SU-DHL-6 (cell line): Measurements from ENCODE around the gene PRPF31.

Source experiments
- H2AFZ ChIP-seq: fragments of 200-600 bp; sonication (generic); 2 replicates; pipeline ENCODE4 v1.6.1; 2014; ENCODE audit warnings: low read depth, mild to moderate bottlenecking, moderate library complexity, mixed read lengths, antibody characterized with exemption, low read length; ENCODE audit not compliant: severe bottlenecking
- H3F3A ChIP-seq: fragments of 200-600 bp; shearing (Covaris generic); 2 replicates; pipeline ENCODE4 v1.6.0; 2016; ENCODE audit warnings: antibody characterized with exemption, mild to moderate bottlenecking; ENCODE audit not compliant: insufficient read depth
- H3K27ac ChIP-seq: fragments of 200-600 bp; sonication (generic); 2 replicates; pipeline ENCODE4 v1.5.1; 2016; ENCODE audit warnings: low read depth, mild to moderate bottlenecking, low read length, moderate library complexity, mixed read lengths
- H3K27me3 ChIP-seq: fragments of 200-600 bp; sonication (generic), shearing (Covaris generic); 2 replicates; pipeline ENCODE4 v1.6.0; 2014; ENCODE audit warnings: mild to moderate bottlenecking, low read length
- H3K36me3 ChIP-seq: fragments of 200-600 bp; sonication (generic); 2 replicates; pipeline ENCODE4 v1.6.1; 2014; ENCODE audit warnings: mild to moderate bottlenecking, low read length, mixed read lengths
- H3K4me2 ChIP-seq: fragments of 300-600, 200-600 bp; shearing (Covaris generic), sonication (generic); 2 replicates; pipeline ENCODE4 v1.6.0; 2014; ENCODE audit warnings: low read length, low read depth, mild to moderate bottlenecking; ENCODE audit not compliant: poor library complexity, severe bottlenecking
- H3K4me3 ChIP-seq: fragments of 200-600 bp; sonication (generic); 2 replicates; pipeline ENCODE4 v1.5.1; 2014; ENCODE audit warnings: antibody characterized with exemption, low read length, mild to moderate bottlenecking, mixed read lengths; ENCODE audit not compliant: insufficient read depth, poor library complexity, severe bottlenecking
- H3K79me2 ChIP-seq: fragments of 200-600 bp; sonication (generic); 2 replicates; pipeline ENCODE4 v1.6.1; 2014; ENCODE audit warnings: mild to moderate bottlenecking, low read length, moderate library complexity; ENCODE audit not compliant: insufficient read depth
- H3K9ac ChIP-seq: fragments of 200-600 bp; sonication (generic); 2 replicates; pipeline ENCODE4 v1.7.0; 2014; ENCODE audit warnings: mild to moderate bottlenecking, low read length
- H3K9me2 ChIP-seq: fragments of 200-600 bp; sonication (generic); replicated peaks from 2 replicates; pipeline ENCODE4 v1.6.1; 2014; ENCODE audit warnings: low read length; ENCODE audit not compliant: insufficient read depth
- H3K9me3 ChIP-seq: fragments of 200-600 bp; sonication (generic); 2 replicates; pipeline ENCODE4 v1.6.1; 2014; ENCODE audit warnings: low read length, mixed read lengths; ENCODE audit not compliant: insufficient read depth
- H4K20me1 ChIP-seq: fragments of 200-600 bp; sonication (generic); 2 replicates; pipeline ENCODE4 v1.6.1; 2014; ENCODE audit warnings: low read depth, mild to moderate bottlenecking, antibody characterized with exemption, low read length, moderate library complexity, mixed read lengths
- EZH2phosphoT487 ChIP-seq: fragments of 200-600 bp; sonication (generic), shearing (Covaris generic); conservative IDR thresholded peaks from 2 replicates; pipeline ENCODE4 v1.6.1; 2018; ENCODE audit warnings: mild to moderate bottlenecking, antibody characterized with exemption, low read length, moderate library complexity, mixed read lengths
- TF ChIP-seq, protein P1 (sequence below): fragments of 200-600 bp; sonication (generic); IDR thresholded peaks from one replicate; pipeline ENCODE4 v1.5.1; 2017; ENCODE audit warnings: antibody characterized with exemption, mild to moderate bottlenecking, low read length, moderate library complexity; ENCODE audit not compliant: insufficient read depth, poor library complexity, severe bottlenecking

Gene PRPF31

GRCh38 chr19:54106716-54107115 is 8.8 kb upstream of the PRPF31 start:
- no peaks in the 10 kb centered on the region for H3K27me3 ChIP-seq
- no peaks in the 10 kb centered on the region for H3F3A ChIP-seq
- H3K9me2 ChIP-seq, result no peaks in the 10 kb centered on the region
- H3K9ac ChIP-seq, result no peak overlapping the region
- H3K36me3 ChIP-seq, result no peaks in the 10 kb centered on the region
- H3K79me2 ChIP-seq, result peaks cover 16% of the 10 kb centered on the region
- TF ChIP-seq, protein P1, sequence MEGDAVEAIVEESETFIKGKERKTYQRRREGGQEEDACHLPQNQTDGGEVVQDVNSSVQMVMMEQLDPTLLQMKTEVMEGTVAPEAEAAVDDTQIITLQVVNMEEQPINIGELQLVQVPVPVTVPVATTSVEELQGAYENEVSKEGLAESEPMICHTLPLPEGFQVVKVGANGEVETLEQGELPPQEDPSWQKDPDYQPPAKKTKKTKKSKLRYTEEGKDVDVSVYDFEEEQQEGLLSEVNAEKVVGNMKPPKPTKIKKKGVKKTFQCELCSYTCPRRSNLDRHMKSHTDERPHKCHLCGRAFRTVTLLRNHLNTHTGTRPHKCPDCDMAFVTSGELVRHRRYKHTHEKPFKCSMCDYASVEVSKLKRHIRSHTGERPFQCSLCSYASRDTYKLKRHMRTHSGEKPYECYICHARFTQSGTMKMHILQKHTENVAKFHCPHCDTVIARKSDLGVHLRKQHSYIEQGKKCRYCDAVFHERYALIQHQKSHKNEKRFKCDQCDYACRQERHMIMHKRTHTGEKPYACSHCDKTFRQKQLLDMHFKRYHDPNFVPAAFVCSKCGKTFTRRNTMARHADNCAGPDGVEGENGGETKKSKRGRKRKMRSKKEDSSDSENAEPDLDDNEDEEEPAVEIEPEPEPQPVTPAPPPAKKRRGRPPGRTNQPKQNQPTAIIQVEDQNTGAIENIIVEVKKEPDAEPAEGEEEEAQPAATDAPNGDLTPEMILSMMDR, result no peak
- TF ChIP-seq EZH2phosphoT487, result no peak
- H4K20me1 ChIP-seq, result no peaks in the 10 kb centered on the region
- no peak overlapping the region for H2AFZ ChIP-seq
- H3K9me3 ChIP-seq, result no peaks in the 10 kb centered on the region
- H3K4me2 ChIP-seq, result no peak overlapping the region
- H3K4me3 ChIP-seq, result no peak overlapping the region
- H3K27ac ChIP-seq, result no peak overlapping the region

DNA sequence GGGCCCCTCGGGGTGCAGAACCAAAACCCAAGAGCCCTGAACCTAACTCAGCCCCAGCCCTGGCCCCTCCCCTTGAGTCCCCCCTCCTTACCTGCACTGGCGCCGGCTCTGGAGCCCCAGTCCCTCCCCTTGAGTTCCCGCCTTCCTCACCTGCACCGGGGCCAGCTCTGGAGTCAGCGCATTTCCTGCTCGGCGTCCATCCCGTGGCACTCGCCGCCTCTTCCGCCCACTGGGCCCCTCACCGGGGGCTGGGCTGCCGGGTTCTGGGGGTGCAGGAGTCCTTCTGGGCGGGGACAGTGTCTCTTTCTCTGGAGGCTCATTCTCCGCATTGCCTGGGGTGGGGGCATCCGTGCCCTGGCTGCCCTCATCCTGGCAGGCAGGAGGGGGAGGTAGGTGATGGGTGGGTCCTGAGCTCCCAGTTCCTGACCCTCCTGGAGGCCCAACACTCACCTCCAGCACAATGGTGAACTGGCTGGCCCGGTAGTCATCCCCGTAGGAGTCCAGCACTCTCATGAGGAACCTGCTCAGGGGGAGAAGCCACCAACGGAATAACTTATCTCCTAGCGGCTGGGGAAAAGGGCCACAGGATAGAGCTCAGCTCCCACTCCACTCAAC is 7.6 kb upstream of the PRPF31 start:
- Histone ChIP-seq H4K20me1 (no peaks in the 10 kb centered on the region), H3K27ac (no peak overlapping the region), H3K9ac (no peak overlapping the region), H3F3A (no peaks in the 10 kb centered on the region), H3K36me3 (no peaks in the 10 kb centered on the region), H3K4me3 (no peak overlapping the region), H3K79me2 (peaks cover 13% of the 10 kb centered on the region), H3K9me3 (no peaks in the 10 kb centered on the region), H2AFZ (no peak overlapping the region), H3K4me2 (no peak overlapping the region), H3K9me2 (no peaks in the 10 kb centered on the region), H3K27me3 (no peaks in the 10 kb centered on the region)
- TF ChIP-seq EZH2phosphoT487, result no peak
- TF ChIP-seq, protein P1, result no peak

DNA sequence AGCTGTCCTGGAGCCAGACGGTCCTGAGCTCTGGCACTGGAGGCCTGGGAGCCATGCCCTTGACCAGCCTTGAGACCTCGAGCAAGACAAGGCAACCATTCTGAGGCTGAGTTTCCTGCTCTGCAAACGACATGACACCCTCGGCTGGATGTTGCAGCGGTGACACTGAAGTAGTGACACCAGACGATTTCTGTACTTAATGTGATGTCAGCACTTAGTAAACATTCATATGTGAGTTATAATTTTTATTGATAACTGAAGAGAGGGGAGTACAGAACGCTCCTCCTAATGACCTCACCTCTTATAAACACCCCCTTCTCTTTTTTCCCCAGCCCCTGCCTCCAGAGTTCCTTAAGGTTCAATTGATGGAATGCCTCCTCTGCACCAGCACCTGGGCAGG is 7.1 kb upstream of the PRPF31 start:
- H3K27me3 ChIP-seq, result no peaks in the 10 kb centered on the region
- no peaks in the 10 kb centered on the region for H3K9me3 ChIP-seq
- no peak overlapping the region for H3K4me3 ChIP-seq
- H3K9me2 ChIP-seq, result no peaks in the 10 kb centered on the region
- H3K4me2 ChIP-seq, result no peak overlapping the region
- no peaks in the 10 kb centered on the region for H4K20me1 ChIP-seq
- H3K27ac ChIP-seq, result no peak overlapping the region
- peaks cover 8% of the 10 kb centered on the region for H3K79me2 ChIP-seq
- H3K9ac ChIP-seq, result no peak overlapping the region
- H3F3A ChIP-seq, result no peaks in the 10 kb centered on the region
- TF ChIP-seq, protein P1, result no peak
- TF ChIP-seq EZH2phosphoT487, result no peak
- no peak overlapping the region for H2AFZ ChIP-seq
- H3K36me3 ChIP-seq, result no peaks in the 10 kb centered on the region
